22Rv1 (cell line): Measurements from ENCODE around the gene THEM4.
A peak's percentile ranks its signal among the peaks of the same experiment; 100 is the strongest.
"Not testable (repeated sequence)": the region's sequence is repeated elsewhere in the genome, so short reads cannot be mapped to it uniquely, and the experiment has no call there.

Experiments used
- H3K27ac ChIP-seq: fragments of 450-650 bp; 2 replicates; pipeline ENCODE4 v1.5.1; 2017
- CTCF ChIP-seq: fragments of 450-650 bp; IDR thresholded peaks from 2 replicates; pipeline ENCODE4 v1.5.1; 2017; ENCODE audit warnings: mild to moderate bottlenecking
- ZFX ChIP-seq: fragments of 450-650 bp; IDR thresholded peaks from 2 replicates; pipeline ENCODE4 v1.6.1; 2017; ENCODE audit warnings: antibody characterized with exemption, borderline replicate concordance

The THEM4 gene

DNA sequence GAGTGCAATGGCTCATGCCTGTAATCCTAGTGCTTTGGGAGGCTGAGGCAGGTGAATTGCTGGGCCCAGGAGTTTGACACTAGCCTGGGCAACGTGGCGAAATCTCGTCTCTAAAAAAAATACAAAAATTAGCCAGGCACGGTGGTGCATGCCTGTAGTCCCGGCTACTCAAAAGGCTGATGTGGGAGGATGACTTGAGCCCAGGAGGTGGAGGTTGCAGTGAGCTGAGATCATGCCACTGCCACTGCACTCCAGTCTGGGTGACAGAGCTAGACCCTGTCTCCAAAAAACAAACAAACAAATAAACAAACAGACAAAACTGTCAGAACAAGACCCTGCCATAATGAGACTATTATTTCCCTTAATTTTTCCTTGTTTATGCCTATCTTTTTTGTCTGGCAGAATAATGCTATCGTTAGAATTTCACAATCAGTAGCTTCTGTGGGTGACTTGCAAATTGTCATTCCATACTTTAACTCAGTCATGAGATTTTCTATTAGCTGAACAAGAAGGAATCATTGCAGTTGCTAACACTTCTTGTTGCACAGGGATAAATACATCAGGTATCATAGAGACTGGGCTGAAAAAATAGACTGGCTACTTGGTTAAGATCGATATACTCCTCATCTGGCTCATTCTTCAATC lies 7.5 kb upstream of the THEM4 start:
- H3K27ac ChIP-seq = no peak overlapping the region
- TF ChIP-seq CTCF (no peak), ZFX (no peak)

DNA sequence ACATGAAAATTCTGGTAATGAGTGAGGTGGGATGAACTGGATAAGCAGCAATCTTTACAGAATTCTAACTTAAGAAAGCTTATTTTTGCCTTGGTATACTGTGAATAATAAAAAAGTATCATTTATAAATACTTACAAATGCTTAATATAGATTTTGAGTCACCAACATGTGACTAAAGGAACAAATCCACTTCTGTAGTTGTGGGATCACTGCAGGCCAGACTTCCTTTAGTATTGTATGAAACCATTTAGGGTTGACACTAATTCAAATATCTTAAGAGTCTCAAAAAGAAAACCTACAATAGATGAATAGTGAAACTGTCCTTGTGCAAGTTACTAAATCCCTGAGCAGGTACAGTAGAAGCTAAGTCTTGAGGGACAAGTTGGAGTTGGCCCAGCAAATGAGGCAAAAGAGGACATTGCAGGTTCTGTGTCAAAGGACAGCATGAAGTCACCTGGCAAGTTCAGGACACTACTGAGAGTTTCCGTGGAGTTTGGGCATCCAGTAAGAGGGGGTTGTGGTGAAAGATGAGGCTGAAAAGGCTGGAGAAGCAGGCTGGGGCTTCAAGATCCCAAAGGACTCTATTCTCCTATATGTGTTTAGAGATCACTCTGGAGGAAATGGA lies 5.9 kb upstream of the THEM4 start:
- no peak for TF ChIP-seq ZFX
- no peak for TF ChIP-seq CTCF
- no peak overlapping the region for H3K27ac ChIP-seq

DNA sequence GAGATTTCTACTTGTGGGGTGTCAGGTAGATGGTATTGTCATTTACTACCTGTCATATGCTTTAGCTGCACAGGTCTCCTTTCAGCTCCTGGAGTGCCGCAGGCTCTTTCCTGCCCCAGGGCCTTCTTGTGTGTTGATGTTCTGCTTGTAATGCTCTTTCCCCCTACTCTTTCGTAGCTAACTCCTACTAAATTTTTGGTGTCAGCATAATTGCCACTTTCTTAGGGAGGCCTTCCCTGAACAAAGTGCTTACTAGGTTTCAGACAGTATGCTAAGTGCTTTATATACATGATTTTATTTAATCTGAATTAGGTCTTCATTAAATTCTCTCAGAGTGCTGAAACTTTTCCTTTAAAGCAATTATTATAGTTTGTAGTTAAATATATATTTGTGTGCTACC lies 4.8 kb upstream of the THEM4 start:
- no peak overlapping the region for H3K27ac ChIP-seq
- TF ChIP-seq CTCF = no peak
- no peak for TF ChIP-seq ZFX

- no peak overlapping the region for H3K27ac ChIP-seq
- TF ChIP-seq CTCF = no peak
- no peak for TF ChIP-seq ZFX
These were observed 3.7 kb upstream of the THEM4 start for GRCh38 chr1:151912973-151913372.

DNA sequence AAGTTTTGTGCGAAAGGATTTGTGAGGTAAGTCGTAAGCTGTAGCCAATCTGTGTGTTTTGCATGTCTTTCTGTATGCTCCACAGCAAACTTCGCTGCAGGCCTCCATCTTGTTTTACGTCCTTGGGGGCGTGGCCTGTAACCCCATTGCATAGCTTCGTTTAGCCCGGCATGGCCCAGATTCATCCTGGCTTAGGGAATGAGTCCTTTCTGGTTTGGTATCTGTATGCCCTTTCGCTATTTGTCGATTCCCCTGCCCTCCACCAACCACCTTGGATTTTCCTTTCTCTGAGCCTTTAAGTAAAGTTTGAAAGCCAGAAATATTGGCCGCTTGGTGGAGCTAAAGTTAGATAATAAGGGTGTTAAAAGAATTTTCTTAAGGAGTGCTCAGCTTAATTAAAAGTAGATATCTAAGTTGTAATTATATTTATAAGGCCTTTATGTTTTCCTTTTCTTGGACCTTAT lies 1.1 kb downstream of the THEM4 start:
- TF ChIP-seq ZFX (no peak), CTCF (peak; percentile 31)
- H3K27ac ChIP-seq = peak overlapping the region; percentile 84

DNA sequence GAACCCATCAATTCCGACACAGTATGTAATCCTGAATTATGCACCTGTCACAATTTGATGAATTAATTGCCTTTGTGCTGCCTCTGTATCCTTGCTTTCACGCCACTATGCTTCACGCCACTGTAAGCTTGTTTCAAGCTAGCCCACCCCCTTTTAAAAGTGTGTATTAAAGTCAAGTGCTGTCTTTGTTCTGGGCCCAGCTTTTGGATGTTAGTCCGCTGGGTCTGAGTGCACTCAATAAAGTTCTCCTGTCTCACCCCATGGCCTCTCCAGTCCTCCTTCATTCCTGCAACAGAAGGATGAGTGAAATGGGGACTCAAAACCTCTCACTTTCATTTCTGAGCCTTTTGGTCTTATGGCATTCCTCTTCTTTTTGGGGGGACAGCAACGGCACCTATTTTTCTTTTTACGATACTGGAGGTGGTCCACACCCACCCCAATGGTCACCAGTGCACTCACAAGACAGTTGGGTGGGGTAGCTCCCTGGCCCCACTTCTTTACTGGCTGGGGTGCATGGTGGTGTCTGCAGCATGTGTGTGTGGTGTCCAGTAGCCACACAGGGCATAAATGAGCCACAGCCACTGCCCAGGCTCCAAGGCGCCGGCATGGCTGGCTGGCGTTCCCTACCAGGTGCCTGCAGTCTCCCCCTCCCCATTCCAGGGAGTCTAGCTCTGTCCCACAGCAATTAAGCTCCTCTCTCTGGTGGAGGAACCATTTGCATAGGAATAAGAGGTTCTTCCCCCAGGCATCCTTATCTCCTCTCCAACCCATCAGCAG lies 1.8 kb downstream of the THEM4 start:
- TF ChIP-seq CTCF (no peak), ZFX (no peak)

DNA sequence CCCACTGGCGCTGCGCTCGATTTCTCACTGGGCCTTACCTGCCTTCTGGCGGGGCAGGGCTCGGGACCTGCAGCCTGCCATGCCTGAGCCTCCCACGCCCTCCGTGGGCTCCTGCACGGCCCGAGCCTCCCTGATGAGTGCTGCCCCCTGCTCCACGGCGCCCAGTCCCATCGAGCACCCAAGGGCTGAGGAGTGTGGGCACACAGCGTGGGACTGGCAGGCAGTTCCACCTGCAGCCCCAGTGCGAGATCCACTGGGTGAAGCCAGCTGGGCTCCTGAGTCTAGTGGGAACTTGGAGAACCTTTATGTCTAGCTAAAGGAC lies 3.0 kb downstream of the THEM4 start:
- not testable (repeated sequence) for H3K27ac ChIP-seq

More for the DNA sequence above, 1.8 kb downstream of the THEM4 start:
- H3K27ac ChIP-seq = peak overlapping the region; percentile 84; the same call in 1 of the 2 replicates

DNA sequence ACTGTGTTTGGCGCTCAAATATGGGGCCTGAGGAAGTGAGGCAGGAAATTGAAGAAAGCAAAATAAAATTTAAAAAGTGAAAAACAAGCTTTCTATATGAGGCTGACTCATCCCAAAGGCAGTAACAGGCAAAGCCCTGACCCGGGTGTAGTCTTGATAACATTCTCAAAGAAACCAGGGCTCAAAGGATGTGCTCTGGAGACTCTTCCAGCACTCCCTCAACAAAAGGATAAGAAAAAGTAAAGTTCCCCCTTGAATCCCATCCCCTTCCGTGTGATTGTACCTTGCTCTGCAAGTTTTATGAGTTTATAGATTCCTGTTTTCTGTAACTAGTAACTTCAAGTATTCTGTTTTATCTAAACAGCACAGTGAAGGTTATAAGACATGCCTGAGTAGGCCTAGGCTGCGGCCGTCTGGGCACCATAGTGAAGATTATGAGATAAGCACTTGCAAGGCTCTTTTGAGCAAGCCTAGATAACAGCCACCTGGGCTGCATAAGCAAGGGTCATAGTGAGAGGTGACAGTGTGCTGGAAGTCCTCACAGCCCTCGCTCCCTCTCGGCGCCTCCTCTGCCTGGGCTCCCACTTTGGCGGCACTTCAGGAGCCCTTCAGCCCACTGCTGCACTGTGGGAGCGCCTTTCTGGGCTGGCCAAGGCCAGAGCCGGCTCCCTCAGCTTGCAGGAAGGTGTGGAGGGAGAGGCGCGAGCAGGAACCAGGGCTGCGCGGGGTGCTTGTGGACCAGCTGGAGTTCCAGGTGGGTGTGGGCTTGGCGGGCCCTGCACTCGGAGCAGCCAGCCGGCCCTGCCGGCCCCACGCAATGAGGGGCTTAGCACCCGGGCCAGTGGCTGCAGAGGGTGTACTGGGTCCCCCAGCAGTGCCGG lies 3.6 kb downstream of the THEM4 start:
- not testable (repeated sequence) for H3K27ac ChIP-seq
